IPS-18a (cell line): ENCODE results near the gene ANKRD40.
A peak's percentile ranks its signal among the peaks of the same experiment; 100 is the strongest.
"Not testable (repeated sequence)": the region's sequence is repeated elsewhere in the genome, so short reads cannot be mapped to it uniquely, and the experiment has no call there.

Experiments used
- H3K27ac ChIP-seq: one replicate; pipeline ENCODE4 v1.5.1; 2013; ENCODE audit warnings: low read length
- H3K27me3 ChIP-seq: one replicate; pipeline ENCODE4 v1.6.1; 2013; ENCODE audit warnings: mild to moderate bottlenecking, low read length; ENCODE audit not compliant: control insufficient read depth, insufficient read depth
- H3K36me3 ChIP-seq: one replicate; pipeline ENCODE4 v1.6.1; 2013; ENCODE audit warnings: low read depth, low read length; ENCODE audit not compliant: control insufficient read depth
- H3K4me1 ChIP-seq: one replicate; pipeline ENCODE4 v1.6.1; 2013; ENCODE audit warnings: low read depth, low read length; ENCODE audit not compliant: control insufficient read depth
- H3K4me3 ChIP-seq: one replicate; pipeline ENCODE4 v1.5.1; 2013; ENCODE audit warnings: low read length
- H3K9ac ChIP-seq: one replicate; pipeline ENCODE4 v1.6.1; 2013; ENCODE audit warnings: mild to moderate bottlenecking, low read length, moderate library complexity
- H3K9me3 ChIP-seq: one replicate; pipeline ENCODE4 v1.6.1; 2013; ENCODE audit warnings: low read depth, low read length; ENCODE audit not compliant: control insufficient read depth

Gene ANKRD40

GRCh38 chr17:50725769-50726655, 18.3 kb upstream of the ANKRD40 start:
- Histone ChIP-seq H3K9me3 (no peaks in the 10 kb centered on the region), H3K4me1 (peaks cover 12% of the 10 kb centered on the region), H3K9ac (no peak overlapping the region), H3K27ac (no peak overlapping the region), H3K36me3 (no peaks in the 10 kb centered on the region), H3K27me3 (no peaks in the 10 kb centered on the region), H3K4me3 (no peak overlapping the region)

- not testable (repeated sequence) for H3K36me3 ChIP-seq, H3K27ac ChIP-seq
- peaks cover 14% of the 10 kb centered on the region for H3K4me1 ChIP-seq
Measured at GRCh38 chr17:50724622-50725021, 16.9 kb upstream of the ANKRD40 start.

GRCh38 chr17:50722746-50723145, 15.0 kb upstream of the ANKRD40 start:
- no peak overlapping the region for H3K9ac ChIP-seq
- H3K4me1 ChIP-seq, result peaks cover 14% of the 10 kb centered on the region
- no peaks in the 10 kb centered on the region for H3K27me3 ChIP-seq
- H3K4me3 ChIP-seq, result peak overlapping the region; percentile 37
- no peaks in the 10 kb centered on the region for H3K36me3 ChIP-seq
- H3K27ac ChIP-seq, result no peak overlapping the region
- no peaks in the 10 kb centered on the region for H3K9me3 ChIP-seq

More at GRCh38 chr17:50724622-50725021, 16.9 kb upstream of the ANKRD40 start:
- H3K9me3 ChIP-seq, H3K27me3 ChIP-seq, H3K4me3 ChIP-seq, H3K9ac ChIP-seq: not testable (repeated sequence)

GRCh38 chr17:50721194-50722010, 13.7 kb upstream of the ANKRD40 start:
- Histone ChIP-seq H3K36me3 (no peaks in the 10 kb centered on the region), H3K9ac (peak overlapping the region; percentile 98), H3K9me3 (no peaks in the 10 kb centered on the region), H3K27me3 (no peaks in the 10 kb centered on the region), H3K4me1 (peaks cover 14% of the 10 kb centered on the region), H3K27ac (no peak overlapping the region), H3K4me3 (peak overlapping the region; percentile 99)

- Histone ChIP-seq H3K9ac (peak overlapping the region; percentile 98), H3K27me3 (no peaks in the 10 kb centered on the region), H3K4me3 (peak overlapping the region; percentile 99), H3K36me3 (no peaks in the 10 kb centered on the region), H3K9me3 (no peaks in the 10 kb centered on the region), H3K27ac (peak overlapping the region; percentile 99), H3K4me1 (peaks cover 14% of the 10 kb centered on the region)
Measured at GRCh38 chr17:50719924-50720794, 12.4 kb upstream of the ANKRD40 start.

- peak within 1 kb of the TSS; percentile 98 for H3K9ac ChIP-seq
- no peaks in the 10 kb centered on the region for H3K9me3 ChIP-seq
- H3K4me3 ChIP-seq, result peak within 1 kb of the TSS; percentile 99
- H3K27ac ChIP-seq, result peak within 1 kb of the TSS; percentile 99
- no peaks in the 10 kb centered on the region for H3K36me3 ChIP-seq
- H3K27me3 ChIP-seq, result no peaks in the 10 kb centered on the region
- peaks cover 14% of the 10 kb centered on the region for H3K4me1 ChIP-seq
Measured at GRCh38 chr17:50719144-50719923, 11.6 kb upstream of the ANKRD40 start, which contains the start of gene LUC7L3. TSS of gene LUC7L3 (plus strand) at chr17:50719603. CDS start at chr17:50719733, 130 bp downstream.

GRCh38 chr17:50715471-50715870, 7.8 kb upstream of the ANKRD40 start:
- H3K36me3 ChIP-seq, result no peaks in the 10 kb centered on the region
- H3K27me3 ChIP-seq, result no peaks in the 10 kb centered on the region
- H3K4me1 ChIP-seq, result no peaks in the 10 kb centered on the region
- no peak overlapping the region for H3K27ac ChIP-seq
- no peaks in the 10 kb centered on the region for H3K9me3 ChIP-seq
- H3K9ac ChIP-seq, result no peak overlapping the region
- no peak overlapping the region for H3K4me3 ChIP-seq

- Histone ChIP-seq H3K4me1 (peaks cover 8% of the 10 kb centered on the region), H3K36me3 (no peaks in the 10 kb centered on the region), H3K27ac (no peak overlapping the region), H3K4me3 (no peak overlapping the region), H3K9ac (no peak overlapping the region), H3K27me3 (no peaks in the 10 kb centered on the region), H3K9me3 (no peaks in the 10 kb centered on the region)
Measured at GRCh38 chr17:50712641-50713040, 4.9 kb upstream of the ANKRD40 start.

GRCh38 chr17:50710650-50711049, 2.9 kb upstream of the ANKRD40 start:
- peaks cover 8% of the 10 kb centered on the region for H3K4me1 ChIP-seq
- no peak overlapping the region for H3K4me3 ChIP-seq
- no peaks in the 10 kb centered on the region for H3K27me3 ChIP-seq
- no peaks in the 10 kb centered on the region for H3K36me3 ChIP-seq
- H3K27ac ChIP-seq, result no peak overlapping the region
- H3K9ac ChIP-seq, result no peak overlapping the region
- H3K9me3 ChIP-seq, result no peaks in the 10 kb centered on the region

- Histone ChIP-seq H3K4me1 (peaks cover 8% of the 10 kb centered on the region), H3K27me3 (no peaks in the 10 kb centered on the region), H3K36me3 (no peaks in the 10 kb centered on the region), H3K4me3 (no peak overlapping the region), H3K9me3 (no peaks in the 10 kb centered on the region), H3K27ac (no peak overlapping the region), H3K9ac (no peak overlapping the region)
Measured at GRCh38 chr17:50710025-50710424, 2.3 kb upstream of the ANKRD40 start.
